Hematopoietic multipotent progenitor cell treated with erythropoietin and hydrocortisone succinate and interleukin-3 and kit ligand, for 6 days (in vitro differentiated cells): Measurements from ENCODE around the gene KCNJ4.
"Not testable (repeated sequence)": the region's sequence is repeated elsewhere in the genome, so short reads cannot be mapped to it uniquely, and the experiment has no call there.

Experiments used
- DNase-seq: peaks from one replicate; pipeline ENCODE4 v3.0.0-alpha.2; 2015

Gene KCNJ4

GRCh38 chr22:38427940-38428339, 27.1 kb downstream of the KCNJ4 start:
- no peak for DNase-seq

- DNase-seq, result no peak
Observed at GRCh38 chr22:38427465-38427864, 27.5 kb downstream of the KCNJ4 start.

DNA sequence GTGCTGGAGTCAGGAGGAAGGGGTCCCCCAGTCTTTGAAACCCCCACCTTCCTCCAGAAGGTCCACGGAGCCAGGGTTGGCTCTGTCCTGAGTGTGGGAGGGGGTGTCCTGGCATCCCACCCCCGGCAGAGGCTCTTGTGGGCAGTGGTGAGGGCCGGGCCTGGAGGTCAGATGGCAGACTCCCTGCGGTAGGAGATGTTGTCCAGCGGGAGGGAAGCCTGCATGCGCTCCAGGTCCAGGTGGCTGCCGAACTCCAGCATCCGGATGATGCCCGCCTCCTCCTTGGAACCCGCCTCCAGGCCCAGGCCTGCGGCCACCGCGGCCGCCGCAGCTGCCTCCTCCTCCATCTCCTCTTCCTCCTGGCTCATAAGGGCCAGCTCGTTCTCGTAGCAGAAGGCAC, 28.4 kb downstream of the KCNJ4 start:
- no peak for DNase-seq

- DNase-seq, result no peak
Observed at GRCh38 chr22:38424525-38425080, 30.4 kb downstream of the KCNJ4 start.

- no peak for DNase-seq
Observed at GRCh38 chr22:38423512-38424503, 31.2 kb downstream of the KCNJ4 start.

GRCh38 chr22:38422611-38423511, 32.1 kb downstream of the KCNJ4 start:
- no peak for DNase-seq

DNA sequence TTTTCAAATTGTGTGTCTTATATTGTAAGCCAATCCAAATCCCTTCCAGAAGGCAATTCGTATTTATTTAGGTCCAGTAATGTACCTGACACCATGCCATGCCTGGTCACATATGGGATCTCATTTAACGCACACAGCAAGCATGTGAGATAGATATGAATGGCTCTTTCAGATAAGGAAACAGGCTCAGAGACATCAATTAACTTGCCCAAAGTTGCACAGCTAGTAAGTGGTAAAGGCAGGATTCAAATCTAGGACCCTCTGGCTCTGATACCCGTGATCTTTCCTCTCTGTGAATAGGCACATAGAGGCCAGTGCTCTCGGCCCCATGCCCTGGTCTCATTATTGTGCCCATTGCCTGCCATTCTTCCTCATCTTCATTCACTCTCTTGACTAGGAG, 34.3 kb downstream of the KCNJ4 start:
- DNase-seq, result no peak

DNA sequence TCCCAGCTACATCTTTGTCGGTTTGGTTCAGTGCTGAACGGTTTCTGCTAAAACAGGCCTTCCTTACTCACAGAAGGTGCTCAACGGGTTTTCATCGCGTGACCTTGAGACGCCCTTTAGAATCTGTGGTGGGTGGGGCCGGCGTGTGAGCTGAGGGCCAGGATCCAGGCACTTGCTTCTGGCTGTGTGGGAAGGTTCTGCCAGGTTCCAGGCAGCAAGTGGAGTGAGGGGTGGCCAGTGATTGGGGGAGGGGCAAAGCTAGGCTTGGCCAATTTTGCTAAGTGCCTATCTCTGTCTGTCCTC, 35.2 kb downstream of the KCNJ4 start:
- DNase-seq, result no peak

GRCh38 chr22:38419121-38419857, 35.7 kb downstream of the KCNJ4 start:
- DNase-seq, result no peak

- no peak for DNase-seq
Observed at GRCh38 chr22:38418589-38418988, 36.4 kb downstream of the KCNJ4 start.

DNA sequence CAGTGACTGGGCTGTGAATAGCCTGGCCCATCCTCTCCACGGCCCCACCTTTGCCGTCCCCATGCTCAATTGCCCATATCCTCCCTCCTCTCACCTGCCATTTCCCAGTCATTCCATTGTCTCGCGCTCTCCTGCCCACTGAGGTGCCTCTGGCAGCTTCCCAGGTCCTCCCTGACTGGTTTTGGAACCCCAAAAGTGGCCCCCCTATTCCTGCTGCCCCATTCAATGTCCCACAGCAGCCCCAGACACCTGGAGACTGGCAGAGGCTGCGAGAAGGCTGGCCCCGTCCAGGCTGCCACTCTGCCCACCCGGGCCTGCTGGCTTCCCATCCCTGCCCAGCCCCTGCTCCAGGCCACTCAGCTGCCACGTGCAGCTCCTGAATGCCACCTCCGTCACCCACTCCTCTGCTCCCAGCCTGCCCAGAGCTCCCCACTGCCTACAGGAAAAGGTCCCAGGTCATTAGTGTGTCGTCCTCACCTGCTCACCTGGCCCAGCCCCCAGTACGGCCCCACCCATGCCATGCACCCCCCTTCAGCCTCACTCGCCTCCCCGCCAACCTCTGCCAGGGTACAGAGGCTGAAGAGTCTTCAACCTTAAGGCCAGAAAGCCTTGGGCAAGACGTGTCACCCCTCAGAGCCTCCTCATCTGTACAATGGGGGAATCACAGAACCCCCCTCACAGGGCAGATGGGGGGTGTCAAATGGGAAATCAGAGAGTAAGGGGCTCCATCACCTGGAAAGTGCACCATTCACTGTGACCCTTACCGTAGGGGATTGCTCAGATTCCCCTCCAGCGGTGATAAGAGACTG, 37.5 kb downstream of the KCNJ4 start:
- no peak for DNase-seq

DNA sequence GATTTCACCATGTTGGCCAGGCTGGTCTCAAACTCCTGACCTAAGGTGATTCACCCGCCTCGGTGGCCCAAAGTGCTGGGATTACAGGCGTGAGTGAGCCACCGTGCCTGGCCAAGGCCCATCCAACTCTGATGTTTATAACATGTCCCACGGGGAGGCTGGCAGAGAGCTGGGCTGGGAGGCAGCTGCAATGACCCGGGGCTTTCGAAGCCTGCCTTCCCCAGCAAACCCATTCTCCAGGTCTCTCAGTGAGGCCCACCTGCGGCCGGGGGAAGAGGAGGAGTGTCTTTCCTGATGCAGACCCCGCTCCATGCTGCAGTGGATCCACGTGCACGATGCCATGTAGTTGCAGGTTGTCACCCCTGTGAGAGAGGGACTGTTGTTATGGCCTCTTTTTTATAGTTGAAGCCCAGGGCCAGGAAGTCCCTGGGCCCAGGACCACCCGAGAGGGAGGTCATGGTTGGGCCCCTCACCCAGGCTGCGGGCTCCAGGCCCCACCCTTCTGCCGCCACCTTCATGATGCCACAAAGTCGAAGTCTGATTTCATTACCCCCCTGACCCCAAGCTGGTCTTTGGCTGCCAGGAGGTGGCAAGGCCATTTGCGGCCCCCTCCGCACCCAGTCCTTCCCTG, 38.3 kb downstream of the KCNJ4 start:
- DNase-seq, result no peak

DNA sequence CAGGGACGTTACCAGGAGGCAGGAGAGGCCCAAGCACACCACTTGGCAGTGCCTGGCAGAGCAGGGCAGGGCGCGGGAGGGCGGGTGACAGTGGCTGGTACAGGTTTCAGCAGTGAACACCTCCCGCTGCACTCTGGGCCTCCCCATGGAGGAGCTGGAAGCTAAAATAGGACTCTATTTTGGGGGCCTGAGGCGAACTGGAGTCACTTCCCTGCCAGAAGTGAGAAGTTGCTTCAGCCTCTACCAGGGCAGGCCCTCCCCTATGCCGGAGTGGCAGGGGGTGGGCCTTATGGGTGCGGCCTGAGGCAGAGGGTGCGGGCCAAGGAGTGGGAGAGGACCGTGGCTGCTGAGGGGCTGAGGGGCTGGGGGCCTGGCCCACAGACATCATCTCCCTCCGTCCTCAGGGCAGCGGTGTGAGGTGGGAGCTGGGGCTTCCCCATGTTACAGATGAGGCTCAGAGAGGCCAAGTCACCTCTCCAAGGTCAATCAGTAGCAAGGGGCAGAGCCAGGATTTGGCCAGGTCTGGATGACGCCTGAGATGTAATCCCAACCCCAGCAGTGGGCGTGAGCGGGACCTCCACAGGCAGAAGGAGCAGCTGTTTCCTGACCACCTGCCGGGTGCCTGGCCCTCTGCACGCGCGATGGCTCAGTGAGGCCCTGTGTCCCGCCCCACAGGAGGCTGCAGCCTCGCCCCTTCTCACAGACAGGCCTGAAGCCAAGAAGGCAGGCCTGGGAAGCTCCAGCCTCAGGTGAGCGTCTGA, 39.3 kb downstream of the KCNJ4 start:
- DNase-seq, result no peak

GRCh38 chr22:38415046-38415445, 40.0 kb downstream of the KCNJ4 start:
- DNase-seq, result no peak

GRCh38 chr22:38414009-38414395, 41.0 kb downstream of the KCNJ4 start:
- DNase-seq, result no peak

DNA sequence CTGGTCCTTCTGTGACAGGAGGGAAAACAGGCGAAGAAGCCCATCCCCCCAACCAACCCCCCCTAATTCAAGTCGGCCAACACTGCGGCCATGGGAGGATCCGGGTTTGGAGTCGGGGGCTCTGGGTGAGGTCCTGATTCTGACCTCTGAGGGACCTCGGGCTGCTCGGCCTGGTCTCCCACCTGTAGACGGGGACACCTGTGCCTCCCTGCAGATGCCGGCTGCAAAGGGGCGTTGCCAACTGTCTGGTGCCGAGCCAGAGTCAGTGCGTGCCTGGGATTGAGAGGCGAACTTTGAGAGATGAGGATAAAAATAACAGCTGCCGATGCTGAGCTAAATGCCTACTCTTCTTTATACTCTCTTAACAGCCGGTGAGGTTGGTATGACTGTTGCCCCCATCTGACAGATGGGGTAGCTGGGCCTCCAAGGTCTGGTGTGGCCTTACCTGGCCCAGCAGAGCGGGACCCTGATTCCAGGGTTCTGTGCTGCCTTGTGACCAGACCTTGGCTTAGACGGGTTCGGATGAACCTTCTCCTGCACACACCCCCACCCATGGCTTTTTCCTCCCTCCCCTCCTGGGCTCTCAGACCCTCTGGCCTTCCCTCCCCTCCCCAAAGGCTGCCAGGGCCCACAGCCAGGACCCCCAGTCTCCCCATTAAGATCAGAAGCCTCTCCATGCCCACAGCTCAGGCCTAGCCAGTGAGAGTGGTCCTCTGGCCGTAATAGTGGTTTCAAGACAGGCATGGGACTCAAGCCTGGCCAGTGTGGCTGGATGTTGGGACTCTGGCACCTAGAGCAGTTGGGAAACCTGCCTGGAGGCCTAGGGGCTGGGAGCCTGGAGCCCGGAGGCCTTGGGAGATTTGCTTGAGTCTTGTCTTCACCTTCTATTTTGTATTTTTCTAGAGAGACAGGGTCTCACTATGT, 41.7 kb downstream of the KCNJ4 start:
- no peak for DNase-seq

DNA sequence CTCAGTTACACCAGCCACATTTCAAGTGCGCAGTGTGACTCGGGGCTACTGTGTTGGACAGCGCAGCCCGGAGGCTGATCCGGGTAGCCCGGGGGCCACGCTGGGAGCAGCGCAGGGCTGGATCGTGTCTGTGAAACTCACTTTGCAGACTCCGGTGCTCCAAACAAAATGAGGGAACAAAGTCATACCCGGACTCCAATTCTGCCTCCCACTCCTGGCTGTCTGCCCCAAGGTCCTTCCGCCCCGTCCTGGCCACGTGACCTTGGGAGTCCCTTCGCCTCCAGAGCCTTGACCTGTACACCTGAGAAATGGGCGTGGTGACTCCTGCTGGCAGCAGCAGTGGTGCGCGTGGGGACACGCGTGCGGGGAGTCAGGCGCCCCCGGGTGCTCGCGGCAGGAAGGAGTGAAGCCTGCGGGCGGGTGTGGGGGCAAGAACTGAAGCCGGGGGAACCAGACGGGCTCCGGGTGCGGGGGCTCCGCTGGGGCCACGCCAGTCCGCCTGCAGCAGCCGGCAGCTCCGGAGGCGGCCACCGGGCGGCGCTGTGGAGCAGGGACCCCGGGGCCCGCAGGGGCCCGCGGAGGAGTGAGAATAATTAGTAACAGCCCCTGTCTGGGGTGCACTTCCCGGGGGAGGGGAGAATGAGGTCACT, 42.4 kb downstream of the KCNJ4 start:
- peak; percentile 29 for DNase-seq

DNA sequence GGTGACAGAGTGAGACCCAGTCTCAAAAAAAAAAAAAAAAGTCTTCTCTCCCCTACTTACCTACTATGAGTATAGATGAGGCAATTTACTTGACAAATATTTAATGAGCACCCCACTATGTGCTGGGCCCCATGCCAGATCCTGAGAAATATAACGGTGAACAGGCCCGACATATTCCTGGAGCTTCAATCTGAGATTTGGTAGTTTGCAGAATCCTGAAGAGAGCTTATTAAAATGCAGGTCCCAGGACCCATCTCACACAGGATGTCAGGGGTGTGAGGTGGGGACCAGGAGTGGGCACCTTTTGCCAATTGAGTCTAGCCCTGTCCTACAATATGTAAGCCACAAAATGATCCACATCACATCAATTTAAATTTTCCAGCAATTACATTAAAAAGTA, 44.0 kb downstream of the KCNJ4 start:
- DNase-seq, result no peak

- not testable (repeated sequence) for DNase-seq
Observed at GRCh38 chr22:38409916-38410315, 45.1 kb downstream of the KCNJ4 start.
